Erythroblast (primary cell): ENCODE measurements around the gene P2RX3.

ENCODE experiments used
- DNase-seq, 2 experiments: peaks; one replicate each; lab custom pipeline; 2025; lab: John Stamatoyannopoulos, UW
- GATA1 ChIP-seq: IDR thresholded peaks from 2 replicates; pipeline ENCODE4 v1.6.1; 2011; ENCODE audit warnings: low read depth, mild to moderate bottlenecking, control low read depth, low read length, moderate library complexity
- POLR2A ChIP-seq: IDR thresholded peaks from 2 replicates; pipeline ENCODE4 v1.6.1; 2011; ENCODE audit warnings: mild to moderate bottlenecking, low read length

The P2RX3 gene

GRCh38 chr11:57313788-57314135, 24.4 kb upstream of the P2RX3 start:
- DNase-seq, result no peak
- no peak for TF ChIP-seq POLR2A
- TF ChIP-seq GATA1, result no peak

DNA sequence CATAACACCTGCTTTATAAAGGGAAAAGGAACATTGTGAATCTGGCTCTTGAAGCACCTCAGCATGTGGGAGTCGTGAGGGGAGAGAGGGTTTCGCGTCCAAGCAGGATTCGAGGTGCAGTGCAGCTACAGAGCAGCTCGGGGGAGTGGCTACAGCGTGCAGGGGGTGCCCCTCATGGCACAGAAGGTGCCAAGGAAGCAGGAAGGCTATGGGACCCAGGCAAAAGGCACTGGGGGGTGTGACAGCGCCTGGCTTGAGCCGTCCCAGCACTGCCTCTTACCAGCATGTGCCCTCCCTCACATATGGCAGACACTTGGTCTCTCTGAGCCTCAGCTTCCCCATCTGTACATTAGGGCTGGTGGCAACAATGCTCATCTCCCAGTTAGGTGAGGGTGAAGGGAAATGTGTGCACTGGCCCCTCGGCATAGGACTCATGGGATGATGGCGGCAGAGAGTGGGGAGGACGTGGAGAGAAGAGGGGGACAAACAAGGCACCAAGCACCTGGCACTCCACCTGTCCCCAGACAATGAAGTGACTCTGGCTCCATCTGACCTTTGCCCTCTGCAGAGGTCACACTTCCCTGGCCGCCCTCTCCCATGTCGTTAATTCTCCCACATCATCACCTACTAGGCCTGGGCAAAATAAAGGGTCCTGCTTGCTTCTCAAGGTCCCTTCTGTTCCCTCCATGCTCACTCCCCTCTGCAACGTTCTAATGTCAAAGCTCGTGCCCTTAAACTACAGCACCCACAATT, 23.8 kb upstream of the P2RX3 start:
- no peak for TF ChIP-seq GATA1
- no peak for TF ChIP-seq POLR2A
- no peak for DNase-seq

- TF ChIP-seq GATA1, result no peak
- TF ChIP-seq POLR2A, result no peak
- no peak for DNase-seq
Observed at GRCh38 chr11:57315491-57315890, 22.7 kb upstream of the P2RX3 start.

GRCh38 chr11:57316017-57316416, 22.1 kb upstream of the P2RX3 start:
- no peak for TF ChIP-seq GATA1
- no peak for TF ChIP-seq POLR2A
- DNase-seq, result no peak

- no peak for DNase-seq
- TF ChIP-seq GATA1 (no peak), POLR2A (no peak)
Observed at GRCh38 chr11:57318178-57318577, 20.0 kb upstream of the P2RX3 start.

GRCh38 chr11:57320067-57320718, 18.0 kb upstream of the P2RX3 start:
- no peak for TF ChIP-seq GATA1
- no peak for TF ChIP-seq POLR2A

GRCh38 chr11:57320719-57321387, 17.3 kb upstream of the P2RX3 start:
- TF ChIP-seq POLR2A (no peak), GATA1 (no peak)
- no peak for DNase-seq

More at GRCh38 chr11:57320067-57320718, 18.0 kb upstream of the P2RX3 start:
- no peak for DNase-seq

GRCh38 chr11:57321388-57322255, 16.5 kb upstream of the P2RX3 start:
- TF ChIP-seq GATA1, result no peak
- TF ChIP-seq POLR2A, result no peak
- peak; percentile 70 to 80 for DNase-seq

- peak; percentile 45 for DNase-seq
- no peak for TF ChIP-seq POLR2A
- TF ChIP-seq GATA1, result no peak
Observed at GRCh38 chr11:57322256-57323166, 15.6 kb upstream of the P2RX3 start.

DNA sequence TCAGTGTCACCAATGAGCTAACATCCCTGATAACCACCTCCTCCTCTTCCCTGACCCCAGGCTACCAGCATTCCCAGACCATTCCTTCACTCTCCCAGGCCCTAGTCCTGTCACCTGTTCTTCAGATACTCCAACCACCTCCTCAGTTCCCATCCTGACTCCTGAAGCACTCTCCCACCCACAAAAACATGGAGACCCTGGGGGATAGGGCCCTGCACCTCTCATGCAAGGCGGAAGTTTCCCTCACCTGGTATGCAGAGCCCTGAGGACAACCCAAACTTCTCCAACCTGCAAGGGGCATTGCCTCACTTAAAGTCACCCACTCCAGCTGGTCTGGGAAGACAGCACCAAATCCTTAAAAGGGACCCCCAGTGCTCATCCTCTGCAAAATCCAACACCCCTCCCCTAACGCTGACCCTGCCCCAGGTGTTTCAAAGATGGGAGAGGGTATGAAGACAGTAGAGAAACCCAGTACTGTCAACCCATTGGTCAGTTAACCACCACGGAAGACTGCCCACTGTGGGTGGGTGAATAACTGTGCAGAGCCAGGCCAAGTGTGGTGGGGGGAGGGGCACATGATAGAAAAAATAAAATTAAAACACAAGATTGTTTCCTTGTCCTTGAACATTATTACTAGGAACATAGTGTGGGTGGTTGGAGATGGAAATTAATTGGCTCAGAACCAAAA, 14.8 kb upstream of the P2RX3 start:
- peak; percentile 29 to 36 for DNase-seq
- no peak for TF ChIP-seq POLR2A
- TF ChIP-seq GATA1, result no peak

GRCh38 chr11:57323855-57324153, 14.3 kb upstream of the P2RX3 start:
- TF ChIP-seq GATA1 (no peak), POLR2A (no peak)
- no peak for DNase-seq

- TF ChIP-seq GATA1 (no peak), POLR2A (no peak)
- DNase-seq, result peak; percentile 61 to 69
Observed at GRCh38 chr11:57324154-57324885, 13.8 kb upstream of the P2RX3 start.
